Erythroblast (primary cell): Measurements from ENCODE around the gene OR1K1.

Experiments
- GATA1 ChIP-seq: IDR thresholded peaks from 2 replicates; pipeline ENCODE4 v1.6.1; 2011; ENCODE audit warnings: low read depth, mild to moderate bottlenecking, control low read depth, low read length, moderate library complexity
- POLR2A ChIP-seq: IDR thresholded peaks from 2 replicates; pipeline ENCODE4 v1.6.1; 2011; ENCODE audit warnings: mild to moderate bottlenecking, low read length

DNA sequence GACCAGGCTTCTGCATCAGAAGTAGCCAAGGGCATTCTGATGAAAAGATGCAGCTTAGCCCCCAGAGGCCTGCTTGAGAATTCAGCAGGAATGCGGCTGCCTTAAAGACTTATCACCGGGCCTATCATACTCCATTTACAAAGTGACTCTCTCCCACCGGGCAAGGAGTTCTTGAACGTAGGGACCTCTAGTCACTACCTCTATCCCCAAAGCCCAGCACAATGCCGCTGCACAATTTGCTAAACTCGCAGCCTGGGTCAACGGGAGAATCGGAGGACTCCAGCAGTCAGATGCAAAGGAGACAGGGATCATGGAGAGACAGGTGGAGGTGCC, 27.8 kb downstream of the OR1K1 start:
- TF ChIP-seq POLR2A = no peak
- no peak for TF ChIP-seq GATA1
